ENCODE data around the gene FCN2. TPM values are rescaled to one million over a fixed set of nuclear protein-coding genes. Genes with fewer than 3 reads are reported as not detected.

FCN2 gene
- total RNA-seq, 4 donors from 2014 or later, result not detected

DNA sequence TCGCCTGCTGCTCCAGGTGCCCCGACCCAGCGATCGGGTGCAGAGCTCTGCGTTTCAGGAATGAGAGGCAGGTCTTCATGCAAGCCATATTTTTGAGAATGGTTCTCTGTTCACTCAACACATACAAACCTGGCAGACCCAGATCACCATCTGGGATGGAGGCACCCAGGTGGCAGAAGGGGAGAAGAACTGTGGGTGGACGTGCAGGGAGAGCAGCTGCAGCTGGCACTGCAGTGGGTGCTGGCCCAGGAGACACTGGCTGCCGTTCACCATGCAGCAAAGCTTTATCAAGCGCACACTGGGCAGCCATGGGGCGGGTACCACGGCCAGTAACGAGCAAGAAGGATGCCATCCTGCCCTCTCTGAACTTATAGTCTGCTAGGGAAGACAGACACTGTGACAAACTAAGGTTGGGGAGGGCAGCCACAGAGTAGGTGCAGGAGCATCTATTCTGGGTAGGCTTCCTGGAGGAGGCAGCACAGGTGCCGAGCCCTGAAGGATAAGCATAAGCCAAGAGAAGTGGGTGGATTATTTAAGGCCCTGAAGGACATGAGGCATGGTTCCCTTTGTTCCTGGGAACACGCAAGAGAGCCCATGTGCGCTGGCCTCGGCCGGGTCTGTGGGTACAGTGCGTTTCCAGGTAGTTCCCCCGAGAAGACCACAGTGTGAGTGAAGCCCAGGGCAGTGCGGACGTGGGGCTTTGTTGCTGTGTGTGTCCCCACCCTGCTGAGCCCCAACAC, 46.2 kb upstream of the FCN2 start:
- WGBS, 2 donors, result 83 to 92% methylated on average over 7 to 12 of the region's 20 CpGs
- Histone ChIP-seq H3K36me3 (peaks cover 0 to 41% (median 0%) of the 10 kb centered on the region in 3 donors), H3K27ac (no peak overlapping the region), H3K4me3 (no peak overlapping the region), H3K4me1 (no peaks in the 10 kb centered on the region), H3K9me3 (no peaks in the 10 kb centered on the region), H3K27me3 (no peaks in the 10 kb centered on the region)
- intact Hi-C loops (cut with DNase I), result no loop called here
- no peak for DNase-seq
- no peak for TF ChIP-seq POLR2A (IDR thresholded peaks at IDR 0.05)
- TF ChIP-seq, protein P1, sequence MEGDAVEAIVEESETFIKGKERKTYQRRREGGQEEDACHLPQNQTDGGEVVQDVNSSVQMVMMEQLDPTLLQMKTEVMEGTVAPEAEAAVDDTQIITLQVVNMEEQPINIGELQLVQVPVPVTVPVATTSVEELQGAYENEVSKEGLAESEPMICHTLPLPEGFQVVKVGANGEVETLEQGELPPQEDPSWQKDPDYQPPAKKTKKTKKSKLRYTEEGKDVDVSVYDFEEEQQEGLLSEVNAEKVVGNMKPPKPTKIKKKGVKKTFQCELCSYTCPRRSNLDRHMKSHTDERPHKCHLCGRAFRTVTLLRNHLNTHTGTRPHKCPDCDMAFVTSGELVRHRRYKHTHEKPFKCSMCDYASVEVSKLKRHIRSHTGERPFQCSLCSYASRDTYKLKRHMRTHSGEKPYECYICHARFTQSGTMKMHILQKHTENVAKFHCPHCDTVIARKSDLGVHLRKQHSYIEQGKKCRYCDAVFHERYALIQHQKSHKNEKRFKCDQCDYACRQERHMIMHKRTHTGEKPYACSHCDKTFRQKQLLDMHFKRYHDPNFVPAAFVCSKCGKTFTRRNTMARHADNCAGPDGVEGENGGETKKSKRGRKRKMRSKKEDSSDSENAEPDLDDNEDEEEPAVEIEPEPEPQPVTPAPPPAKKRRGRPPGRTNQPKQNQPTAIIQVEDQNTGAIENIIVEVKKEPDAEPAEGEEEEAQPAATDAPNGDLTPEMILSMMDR (IDR thresholded peaks at IDR 0.05), result no peak

DNA sequence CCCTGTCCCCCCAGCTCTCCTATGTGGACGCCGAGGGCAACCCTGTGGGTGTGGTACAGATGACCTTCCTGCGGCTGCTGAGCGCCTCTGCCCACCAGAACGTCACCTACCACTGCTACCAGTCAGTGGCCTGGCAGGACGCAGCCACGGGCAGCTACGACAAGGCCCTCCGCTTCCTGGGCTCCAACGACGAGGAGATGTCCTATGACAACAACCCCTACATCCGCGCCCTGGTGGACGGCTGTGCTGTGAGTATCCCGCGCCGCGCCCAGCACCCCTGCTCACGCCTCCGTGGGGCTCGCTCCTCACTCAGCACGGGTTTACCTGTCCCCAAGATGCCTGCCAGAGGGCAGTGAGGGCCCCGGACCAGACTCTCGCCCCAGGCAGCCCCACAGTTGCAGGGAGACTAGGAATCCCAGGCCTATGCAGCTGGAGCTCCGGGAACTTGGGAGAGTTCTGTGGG, 45.6 kb upstream of the FCN2 start:
- WGBS, 2 donors, result 91% methylated on average over 7 of the region's 25 CpGs; no CpG with 5 or more reads in 1 of the 2 donors
- Histone ChIP-seq H3K27ac (no peak overlapping the region), H3K4me1 (no peaks in the 10 kb centered on the region), H3K36me3 (peaks cover 0 to 35% (median 0%) of the 10 kb centered on the region in 3 donors), H3K4me3 (no peak overlapping the region), H3K9me3 (no peaks in the 10 kb centered on the region), H3K27me3 (no peaks in the 10 kb centered on the region)
- TF ChIP-seq POLR2A (IDR thresholded peaks at IDR 0.05), result no peak
- TF ChIP-seq, protein P1 (IDR thresholded peaks at IDR 0.05), result no peak
- no peak for DNase-seq
- intact Hi-C loops (cut with DNase I), result no loop called here

DNA sequence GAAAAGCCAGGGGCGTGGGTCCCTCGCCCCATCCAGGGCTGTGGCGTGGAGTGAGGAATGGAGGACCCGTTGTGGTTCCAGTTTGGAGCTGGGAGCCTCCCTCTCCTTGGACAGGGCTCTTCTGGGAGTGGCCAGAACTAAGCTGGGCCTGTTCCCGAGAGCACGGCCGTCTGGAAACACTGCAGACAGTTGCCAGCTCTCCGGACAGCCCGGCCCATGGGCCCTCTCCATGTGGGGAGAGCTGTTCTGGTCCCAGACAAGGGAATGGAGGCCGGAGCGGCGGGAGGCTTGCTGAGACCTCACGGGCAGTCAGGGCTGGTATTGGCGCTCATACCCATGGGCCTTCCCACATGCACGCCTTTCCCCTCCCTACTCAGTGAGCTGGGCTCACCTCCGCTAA, 45.2 kb upstream of the FCN2 start:
- peaks cover 0 to 30% (median 0%) of the 10 kb centered on the region in 3 donors for H3K36me3 ChIP-seq
- H3K27me3 ChIP-seq, result no peaks in the 10 kb centered on the region
- no peak overlapping the region for H3K4me3 ChIP-seq
- DNase-seq, result no peak
- WGBS, 2 donors, result no CpG with 5 or more reads among the region's 16 CpGs
- H3K4me1 ChIP-seq, result no peaks in the 10 kb centered on the region
- intact Hi-C loops (cut with DNase I), result no loop called here
- H3K27ac ChIP-seq, result no peak overlapping the region
- TF ChIP-seq, protein P1 (IDR thresholded peaks at IDR 0.05), result no peak
- no peaks in the 10 kb centered on the region for H3K9me3 ChIP-seq

DNA sequence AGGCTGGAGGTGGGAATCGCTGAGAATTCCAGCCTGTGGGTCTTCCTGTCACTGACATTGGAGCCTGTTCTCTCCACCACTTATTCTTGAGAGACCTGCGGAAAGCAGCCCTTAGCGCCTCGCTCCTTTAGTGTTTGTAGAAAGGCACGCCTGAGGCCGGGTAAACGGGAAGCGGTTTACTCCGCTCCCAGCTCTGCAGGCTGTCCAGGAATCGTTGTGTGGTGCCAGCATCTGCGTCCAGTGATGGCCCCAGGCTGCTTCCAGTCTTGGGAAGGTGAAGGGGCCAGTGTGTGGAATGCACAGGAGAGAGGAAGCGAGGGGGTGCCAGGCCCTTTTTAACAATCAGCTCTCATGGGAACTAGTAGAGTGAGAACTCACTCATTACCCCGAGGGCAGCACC, 44.6 kb upstream of the FCN2 start:
- Histone ChIP-seq H3K36me3 (peaks cover 0 to 30% (median 0%) of the 10 kb centered on the region in 3 donors), H3K9me3 (no peaks in the 10 kb centered on the region), H3K4me3 (no peak overlapping the region), H3K27ac (no peak overlapping the region), H3K4me1 (no peaks in the 10 kb centered on the region), H3K27me3 (no peaks in the 10 kb centered on the region)
- 67 to 95% methylated on average over 3 to 4 of the region's 13 CpGs for WGBS, 2 donors
- TF ChIP-seq, protein P1 (IDR thresholded peaks at IDR 0.05), result no peak
- TF ChIP-seq POLR2A (IDR thresholded peaks at IDR 0.05), result no peak
- DNase-seq, result no peak
- intact Hi-C loops (cut with DNase I), result no loop called here

DNA sequence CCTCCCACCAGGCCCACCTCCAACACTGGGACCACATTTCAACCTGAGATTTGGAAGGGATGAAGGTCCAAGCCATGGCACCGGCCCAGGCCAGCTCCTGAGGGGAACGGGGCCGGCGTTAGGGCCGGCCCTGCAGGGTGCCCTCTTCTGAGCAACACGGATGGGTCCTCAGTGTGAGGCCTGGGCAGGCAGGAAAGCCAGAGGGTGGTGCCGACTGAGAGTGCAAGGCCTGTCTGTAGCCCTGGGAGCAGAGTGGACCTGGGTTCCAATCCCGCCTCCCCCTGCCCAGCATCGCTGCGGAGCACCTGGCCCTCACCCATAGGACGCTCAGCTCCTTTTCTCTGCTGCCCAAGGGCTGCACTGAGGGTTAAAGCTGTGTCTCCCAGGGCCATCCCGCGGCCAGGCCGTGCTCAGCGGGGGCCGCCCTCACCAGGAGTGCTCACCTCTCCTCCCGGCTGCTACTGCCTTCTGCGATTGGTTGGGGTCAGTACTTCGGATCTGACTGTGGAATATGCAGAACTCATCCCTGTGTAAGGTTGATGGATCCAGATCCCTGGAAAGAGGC, 44.1 kb upstream of the FCN2 start:
- no peak overlapping the region for H3K27ac ChIP-seq
- whole genome bisulfite sequencing, 2 donors, result 94% methylated on average over 12 of the region's 19 CpGs; no CpG with 5 or more reads in 1 of the 2 donors
- H3K4me1 ChIP-seq, result no peaks in the 10 kb centered on the region
- no peak overlapping the region for H3K4me3 ChIP-seq
- peaks cover 0 to 35% (median 0%) of the 10 kb centered on the region in 3 donors for H3K36me3 ChIP-seq
- no peaks in the 10 kb centered on the region for H3K27me3 ChIP-seq
- intact Hi-C loops (cut with DNase I), result no loop called here
- no peak for DNase-seq
- H3K9me3 ChIP-seq, result no peaks in the 10 kb centered on the region
- TF ChIP-seq, protein P1 (IDR thresholded peaks at IDR 0.05), result no peak
- TF ChIP-seq POLR2A (IDR thresholded peaks at IDR 0.05), result no peak

Measured in esophagus squamous epithelium (tissue), 5 donors.